Measurements from ENCODE around the gene TNRC18. TPM values are rescaled to one million over a fixed set of nuclear protein-coding genes. Genes with fewer than 3 reads are reported as not detected.
"Not testable (repeated sequence)": the region's sequence is repeated elsewhere in the genome, so short reads cannot be mapped to it uniquely, and the experiment has no call there.

Gene TNRC18
- total RNA-seq, 1 experiment from 2014 or later: 121 TPM

- not testable (repeated sequence) for DNase-seq (ENCODE audit: low spot score)
These were observed 105.0 kb downstream of the TNRC18 start for GRCh38 chr7:5318613-5319012.

GRCh38 chr7:5315761-5316160, 107.9 kb downstream of the TNRC18 start:
- DNase-seq (ENCODE audit: low spot score): no peak

GRCh38 chr7:5314864-5315263, 108.8 kb downstream of the TNRC18 start:
- no peak for DNase-seq (ENCODE audit: low spot score)

- not testable (repeated sequence) for DNase-seq (ENCODE audit: low spot score)
These were observed 110.4 kb downstream of the TNRC18 start for GRCh38 chr7:5313076-5313885.

GRCh38 chr7:5312276-5313070, 111.2 kb downstream of the TNRC18 start:
- not testable (repeated sequence) for DNase-seq (ENCODE audit: low spot score)

GRCh38 chr7:5310822-5311405, 112.7 kb downstream of the TNRC18 start:
- DNase-seq (ENCODE audit: low spot score): no peak

- no peak for DNase-seq (ENCODE audit: low spot score)
These were observed 114.5 kb downstream of the TNRC18 start for GRCh38 chr7:5309146-5309545.

GRCh38 chr7:5307221-5308142, 116.2 kb downstream of the TNRC18 start:
- not testable (repeated sequence) for DNase-seq (ENCODE audit: low spot score)

GRCh38 chr7:5305050-5305449, 118.6 kb downstream of the TNRC18 start:
- not testable (repeated sequence) for DNase-seq (ENCODE audit: low spot score)

GRCh38 chr7:5303591-5304505, 119.8 kb downstream of the TNRC18 start:
- no peak for DNase-seq (ENCODE audit: low spot score)

- DNase-seq (ENCODE audit: low spot score): no peak
These were observed 120.6 kb downstream of the TNRC18 start for GRCh38 chr7:5303061-5303460.

GRCh38 chr7:5302577-5302976, 121.1 kb downstream of the TNRC18 start:
- no peak for DNase-seq (ENCODE audit: low spot score)

GRCh38 chr7:5300366-5300765, 123.3 kb downstream of the TNRC18 start:
- DNase-seq (ENCODE audit: low spot score): no peak

- DNase-seq (ENCODE audit: low spot score): peak; percentile 29
These were observed 126.9 kb downstream of the TNRC18 start for GRCh38 chr7:5296611-5297226.

- DNase-seq (ENCODE audit: low spot score): no peak
These were observed 127.5 kb downstream of the TNRC18 start for GRCh38 chr7:5296015-5296610.

- DNase-seq (ENCODE audit: low spot score): no peak
These were observed 128.3 kb downstream of the TNRC18 start for GRCh38 chr7:5295039-5296014.

- no peak for DNase-seq (ENCODE audit: low spot score)
These were observed 129.3 kb downstream of the TNRC18 start for GRCh38 chr7:5294169-5294987.

Data from HT-29 (cell line).